Fibroblast of skin of abdomen (primary cell): ENCODE data around the gene NUDT2.

Experiments
- DNase-seq: peaks from one replicate; pipeline ENCODE4 v3.0.0-alpha.2; 2013

Gene NUDT2

DNA sequence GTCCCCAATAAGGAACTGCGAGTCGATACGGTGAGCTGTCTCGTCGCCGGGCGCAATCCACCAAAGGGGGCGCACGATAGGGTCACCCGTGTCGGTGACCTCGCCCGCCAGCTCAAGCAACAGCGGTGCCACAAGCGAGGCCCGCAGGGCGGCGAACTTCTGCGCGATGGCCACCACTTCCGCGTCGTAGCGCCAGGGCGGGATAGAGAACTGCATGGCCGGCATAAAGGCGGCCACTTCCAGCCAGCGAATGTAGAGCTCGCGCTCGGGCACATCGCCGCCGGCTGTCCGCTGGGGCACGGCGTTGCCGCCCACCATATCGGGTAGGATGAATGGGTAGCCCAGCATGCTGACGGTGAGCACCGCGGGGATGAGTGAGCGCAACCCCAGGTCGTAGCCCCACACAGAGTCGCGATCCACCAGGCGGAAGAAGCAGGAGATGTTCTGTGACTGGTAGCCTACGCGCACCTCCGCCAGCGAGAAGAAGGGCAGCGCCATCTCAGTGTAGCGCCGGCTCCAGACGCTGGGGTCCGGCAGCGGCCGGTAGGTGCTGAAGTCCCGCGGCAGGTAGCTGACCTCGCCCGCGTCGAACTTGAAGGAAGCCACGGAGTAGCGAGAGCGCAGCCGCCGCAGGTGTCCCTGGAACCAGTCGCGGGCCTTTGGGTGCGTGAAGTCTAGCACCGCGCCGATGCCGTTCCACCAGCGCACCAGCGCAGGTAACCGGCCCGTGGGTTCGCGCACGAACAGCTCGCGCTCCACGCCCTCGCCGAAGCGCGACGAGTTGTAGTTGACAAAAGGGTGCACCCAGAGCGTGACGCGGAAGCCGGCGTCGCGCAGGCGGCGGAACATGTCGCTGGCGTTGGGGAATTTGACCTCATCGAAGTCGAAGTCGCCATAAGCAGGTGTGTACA lies 41.9 kb downstream of the NUDT2 start:
- DNase-seq: no peak

DNA sequence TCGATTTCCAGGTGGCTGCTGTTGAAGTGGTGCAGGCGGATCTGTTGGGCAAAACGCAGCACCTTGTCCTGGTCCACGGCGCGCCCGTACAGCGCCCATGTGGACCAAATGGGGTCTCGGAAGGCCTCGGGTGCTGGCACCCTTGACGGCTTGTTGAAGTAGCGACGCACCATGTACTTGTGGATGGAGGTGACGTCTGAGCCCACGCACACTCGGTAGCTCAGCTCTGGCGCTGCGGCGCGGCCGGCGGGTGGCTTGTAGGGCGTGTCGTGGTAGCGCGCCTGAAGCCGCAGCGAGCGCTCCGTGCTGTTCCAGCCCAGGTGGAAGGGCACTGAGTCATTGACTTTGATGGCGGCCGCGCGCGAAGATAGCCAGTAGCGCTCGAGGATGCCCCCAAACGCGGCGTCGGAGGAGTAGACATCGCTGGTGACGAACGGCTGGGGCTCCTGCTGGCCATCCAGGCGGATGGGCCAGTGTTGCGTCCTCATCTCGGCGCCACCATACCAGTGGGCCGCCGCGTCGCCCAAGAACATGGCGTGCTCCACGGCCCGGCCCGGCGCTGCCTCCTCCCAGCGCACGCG lies 42.6 kb downstream of the NUDT2 start:
- DNase-seq: no peak

DNA sequence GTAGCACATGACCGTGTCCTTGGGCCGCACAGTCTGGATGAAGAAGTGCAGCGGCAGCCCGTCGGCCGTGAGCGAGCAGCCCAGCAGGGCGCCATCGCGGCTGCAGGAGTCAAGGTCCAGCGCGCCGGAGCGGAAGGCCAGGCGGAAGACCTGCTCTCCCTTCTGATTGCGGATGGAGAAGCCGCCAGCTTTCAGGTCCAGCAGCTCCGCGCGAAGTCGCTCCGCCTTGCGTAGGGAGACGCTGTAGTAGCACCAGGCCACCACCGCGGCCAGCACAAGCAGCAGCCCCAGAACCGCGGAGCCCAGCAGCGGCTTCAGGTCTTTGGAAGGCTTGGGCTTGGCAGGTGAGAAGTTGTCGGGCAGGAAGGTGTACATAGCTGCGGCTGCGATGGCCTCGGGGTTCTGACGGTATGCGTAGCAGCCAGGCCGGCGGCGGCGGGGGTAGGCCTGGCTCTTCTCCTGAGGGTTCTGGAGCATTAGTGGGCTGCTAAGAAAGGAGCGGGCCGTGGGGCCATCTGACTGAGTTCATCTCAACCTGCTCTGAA lies 43.2 kb downstream of the NUDT2 start:
- DNase-seq: no peak

DNA sequence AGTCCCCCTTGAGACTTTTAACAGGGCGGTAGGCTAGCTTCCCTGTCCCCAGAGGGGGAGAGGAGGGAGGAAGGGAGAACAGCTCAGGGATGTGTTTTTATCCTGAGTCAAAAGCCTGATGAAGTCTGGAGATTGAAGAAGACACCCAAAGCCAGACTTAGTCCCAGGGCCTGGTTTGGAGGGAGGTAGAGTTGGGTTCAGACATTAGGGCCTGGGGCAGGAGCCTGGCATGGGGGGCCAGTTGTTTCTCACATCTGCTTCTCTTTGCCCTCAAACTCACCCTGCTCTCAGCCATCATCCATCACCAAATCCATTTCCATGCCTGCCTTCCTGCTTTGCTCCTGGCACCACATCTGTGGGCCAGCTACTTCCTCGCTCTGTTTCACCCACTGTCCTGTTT lies 44.4 kb downstream of the NUDT2 start:
- DNase-seq: no peak

DNA sequence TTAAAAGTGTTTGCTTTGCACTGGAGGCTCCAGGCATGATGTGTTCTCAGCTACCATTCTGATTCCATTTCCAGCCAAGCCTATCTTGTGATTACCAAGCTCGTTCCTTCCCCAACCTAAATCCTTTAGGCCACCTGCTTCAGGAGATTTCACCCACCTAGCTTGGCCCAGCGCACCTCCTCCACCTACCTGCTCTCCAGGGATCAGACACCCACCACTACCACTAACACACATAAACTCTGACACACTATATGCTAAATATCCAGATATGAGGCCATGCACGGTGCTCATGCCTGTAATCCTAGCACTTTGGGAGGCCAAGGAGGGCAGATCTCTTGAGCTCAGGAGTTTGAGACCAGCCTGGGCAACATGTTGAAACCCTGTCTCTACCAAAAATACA lies 45.0 kb downstream of the NUDT2 start:
- no peak for DNase-seq

DNA sequence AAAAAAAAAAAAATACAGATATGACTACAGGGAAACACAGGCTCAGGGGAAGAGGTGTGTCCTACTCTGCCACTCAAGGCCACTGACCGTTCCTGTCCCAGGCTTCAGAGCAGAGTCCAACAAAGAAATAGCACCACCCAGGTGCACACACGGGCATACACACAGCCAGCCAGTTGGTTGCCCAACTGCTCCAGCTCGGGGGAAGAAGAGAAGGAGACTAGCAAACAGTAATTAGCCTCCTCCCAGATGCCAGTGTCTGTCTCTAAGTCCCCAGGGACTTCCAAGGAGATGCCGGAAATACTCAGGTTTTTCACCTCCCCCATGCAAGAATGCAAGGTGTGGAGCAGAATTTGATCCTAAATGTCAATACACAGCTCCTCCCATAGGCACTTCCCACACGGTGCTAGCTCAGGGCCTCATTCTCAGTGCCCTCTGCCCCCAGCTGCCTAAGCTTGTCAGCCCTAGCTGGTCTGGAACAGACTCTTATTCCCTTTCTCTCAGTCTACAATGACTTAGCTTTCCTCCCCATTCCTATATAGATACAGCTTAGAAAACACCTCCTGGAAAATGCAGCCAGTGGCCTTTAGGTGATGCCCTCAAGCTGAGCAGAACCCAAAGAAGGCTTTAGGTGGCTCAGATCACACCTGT lies 45.7 kb downstream of the NUDT2 start:
- DNase-seq: no peak

DNA sequence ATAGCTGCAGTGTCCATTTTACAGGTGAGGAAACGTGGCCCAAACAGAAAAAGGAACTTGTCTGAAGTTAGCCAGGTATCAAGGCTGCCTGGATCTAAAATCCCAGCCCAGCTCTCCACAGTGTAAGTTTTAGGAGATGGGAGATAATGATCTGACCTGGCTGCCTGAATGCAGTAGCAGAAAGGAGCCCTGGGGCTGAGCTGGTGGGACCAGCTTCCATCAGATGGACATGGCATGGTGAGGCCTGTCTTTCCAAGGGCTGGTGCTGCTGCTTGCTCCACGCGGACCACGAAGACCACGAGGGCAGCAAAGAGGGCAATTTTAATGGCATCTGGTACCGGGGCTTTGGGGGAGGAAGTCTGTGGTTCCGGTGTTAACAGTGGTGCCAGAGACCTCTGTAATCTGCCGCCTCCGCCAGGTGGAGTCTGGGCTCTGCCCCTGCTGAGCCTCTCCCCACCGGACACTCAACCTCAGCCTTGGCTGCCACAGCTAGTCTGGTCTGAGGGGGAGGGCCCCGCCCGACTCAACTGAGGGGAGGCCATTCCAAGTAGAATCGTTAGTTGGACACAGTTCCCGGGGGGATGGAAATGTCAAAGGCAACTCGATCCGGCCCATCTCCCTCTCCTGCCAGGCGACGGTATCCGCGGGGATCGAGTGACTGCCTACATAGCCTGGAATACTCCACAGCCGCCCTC lies 46.7 kb downstream of the NUDT2 start:
- DNase-seq: no peak

DNA sequence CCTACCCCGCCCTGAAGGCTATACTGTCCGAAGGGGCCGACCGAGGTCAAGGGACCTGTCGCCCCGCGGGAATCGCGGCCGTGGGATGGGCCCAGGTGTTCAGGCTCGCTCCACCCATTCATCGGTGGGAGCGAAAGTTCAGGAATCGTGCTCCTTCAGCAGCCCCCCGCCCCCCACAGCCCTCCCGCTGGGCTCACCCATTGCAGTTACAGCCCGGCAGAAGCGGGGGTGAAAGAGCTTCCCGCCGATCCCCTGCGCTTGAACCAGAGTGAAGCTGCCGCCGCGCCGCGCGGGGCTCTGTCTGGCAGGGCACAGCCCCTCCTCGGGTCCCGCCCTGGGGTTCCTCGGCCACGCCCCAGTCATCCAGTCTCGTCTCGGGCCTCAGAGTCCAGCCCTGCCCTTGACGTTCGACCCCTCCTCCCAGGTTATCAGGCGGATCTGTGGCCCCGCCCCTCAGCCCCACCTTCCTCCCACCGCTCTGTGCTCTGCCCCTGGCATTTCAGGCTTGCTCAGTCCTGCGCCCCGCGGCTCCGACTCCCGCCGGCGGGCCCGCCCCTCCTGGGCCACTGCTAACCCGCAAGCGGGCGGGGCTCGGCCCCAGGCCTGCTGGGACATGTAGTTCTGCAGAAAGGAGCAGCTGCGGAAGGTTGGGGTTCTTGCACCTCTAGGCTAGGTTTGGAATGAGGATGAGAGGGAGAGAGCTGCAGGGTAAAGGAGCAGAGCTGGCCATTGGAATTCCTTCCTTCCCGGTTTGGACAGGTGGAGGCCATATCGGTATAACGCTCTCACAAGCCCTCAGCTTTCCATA lies 47.4 kb downstream of the NUDT2 start, which contains the start of gene MYORG:
Gene MYORG, minus strand, starts transcription at position 303 of the 808 bp plus-strand sequence. CDS start 3,955 bp downstream, outside the sequence.
- peak; percentile 76 for DNase-seq

DNA sequence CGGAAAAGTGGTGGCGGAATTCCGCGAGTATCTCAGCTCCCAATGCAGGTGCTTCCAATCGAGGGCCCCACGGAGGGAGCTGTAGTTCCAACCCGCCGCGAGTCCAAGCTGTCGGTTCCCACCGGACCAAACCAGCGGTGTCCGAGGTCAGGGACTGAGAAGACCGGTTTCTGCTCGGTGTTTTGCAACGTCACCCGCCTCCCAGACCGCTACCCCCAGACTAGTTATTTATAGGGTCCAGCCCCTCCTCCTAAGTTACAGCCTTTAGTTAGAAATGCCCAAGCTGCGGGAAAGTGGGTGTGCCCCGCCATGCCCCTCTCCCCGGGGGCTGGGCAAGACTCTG lies 48.0 kb downstream of the NUDT2 start:
- DNase-seq: no peak

DNA sequence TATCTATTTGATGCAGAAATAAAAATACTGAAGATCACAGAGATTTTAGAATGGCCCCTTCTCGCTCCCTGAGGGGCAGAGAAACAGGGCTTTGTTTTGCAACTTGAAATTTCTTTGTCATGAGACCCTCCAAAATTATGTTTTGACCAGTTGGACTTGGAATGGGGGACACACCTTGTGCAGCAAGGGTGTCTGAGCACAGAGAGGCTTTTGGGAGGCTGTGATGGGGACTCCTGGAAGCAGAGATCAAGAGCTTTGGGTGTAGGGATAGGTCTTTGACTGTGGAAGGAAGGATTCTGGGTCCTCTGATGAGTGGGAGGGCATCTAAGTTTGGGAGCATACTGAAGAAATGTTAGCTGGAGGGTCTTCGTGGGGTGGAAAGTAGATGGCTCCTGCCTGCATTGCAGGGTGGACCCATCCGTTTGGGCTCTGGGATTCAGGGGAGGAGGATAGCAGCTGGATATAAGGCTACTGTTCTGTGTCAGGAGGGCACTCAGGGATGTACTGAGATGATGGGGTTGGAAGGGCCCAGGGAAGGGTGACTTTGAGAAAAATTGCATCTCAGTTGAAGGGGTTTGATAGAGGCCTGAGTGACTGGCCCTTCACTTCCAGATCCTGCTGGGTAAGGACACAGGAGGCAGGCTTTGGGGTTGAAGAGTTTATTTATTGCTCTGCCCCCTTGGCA lies 49.1 kb downstream of the NUDT2 start:
- no peak for DNase-seq

DNA sequence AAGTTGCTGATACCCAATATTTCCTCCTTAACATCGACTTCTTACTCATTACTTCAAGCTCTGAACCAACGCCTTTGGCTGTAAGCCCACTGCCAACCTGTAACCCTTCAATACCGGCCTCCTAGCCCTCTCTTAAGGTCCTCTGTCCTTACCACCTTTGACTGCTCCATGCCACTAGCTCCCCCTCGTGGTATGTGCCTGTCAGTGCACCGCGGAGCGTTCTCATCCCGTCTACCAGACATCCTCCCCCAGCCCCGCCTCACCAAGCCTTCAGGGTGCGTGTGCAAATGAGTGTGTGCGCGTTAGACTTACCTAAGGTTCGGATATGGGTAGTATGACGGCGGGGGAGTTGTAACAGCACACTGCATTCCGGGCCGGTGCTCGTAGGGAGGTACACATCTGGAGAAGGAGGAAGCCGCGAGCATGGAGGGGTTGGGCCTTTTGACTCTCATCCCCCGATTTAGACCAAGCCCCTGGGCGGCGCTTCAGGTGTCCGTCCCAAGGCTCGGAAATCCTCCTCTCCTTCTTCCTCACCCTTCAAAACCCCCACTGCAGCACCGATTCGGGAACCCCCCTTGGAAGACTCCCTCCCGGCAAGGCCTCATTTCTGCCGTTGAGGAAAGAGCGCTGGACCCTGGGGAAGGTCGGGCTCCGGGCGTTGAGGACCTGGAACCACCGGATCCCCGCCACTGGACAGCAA lies 50.1 kb downstream of the NUDT2 start:
- peak; percentile 65 for DNase-seq

DNA sequence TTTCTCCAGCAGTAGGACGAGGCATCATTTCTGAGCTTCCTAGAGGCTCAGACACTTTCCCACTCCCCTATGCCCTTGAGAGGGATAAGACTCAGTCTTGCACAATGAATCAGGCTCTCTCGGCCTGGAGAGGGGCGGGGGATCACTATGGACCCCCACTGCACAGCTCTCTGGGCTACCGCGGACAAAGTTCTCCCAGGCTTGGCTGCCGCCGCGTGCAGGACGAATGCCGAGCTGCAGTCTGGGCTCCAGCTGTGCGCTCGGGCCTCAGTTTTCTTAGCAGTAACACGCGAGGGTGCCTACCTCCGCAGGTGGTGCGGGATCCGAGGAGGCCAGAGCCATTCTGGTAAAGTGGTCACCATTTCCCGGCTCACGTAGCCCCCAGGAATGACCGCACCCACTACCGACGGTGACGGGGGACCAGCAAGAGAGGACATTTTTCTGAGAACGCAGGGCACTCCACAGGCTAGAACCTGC lies 50.7 kb downstream of the NUDT2 start:
- no peak for DNase-seq

DNA sequence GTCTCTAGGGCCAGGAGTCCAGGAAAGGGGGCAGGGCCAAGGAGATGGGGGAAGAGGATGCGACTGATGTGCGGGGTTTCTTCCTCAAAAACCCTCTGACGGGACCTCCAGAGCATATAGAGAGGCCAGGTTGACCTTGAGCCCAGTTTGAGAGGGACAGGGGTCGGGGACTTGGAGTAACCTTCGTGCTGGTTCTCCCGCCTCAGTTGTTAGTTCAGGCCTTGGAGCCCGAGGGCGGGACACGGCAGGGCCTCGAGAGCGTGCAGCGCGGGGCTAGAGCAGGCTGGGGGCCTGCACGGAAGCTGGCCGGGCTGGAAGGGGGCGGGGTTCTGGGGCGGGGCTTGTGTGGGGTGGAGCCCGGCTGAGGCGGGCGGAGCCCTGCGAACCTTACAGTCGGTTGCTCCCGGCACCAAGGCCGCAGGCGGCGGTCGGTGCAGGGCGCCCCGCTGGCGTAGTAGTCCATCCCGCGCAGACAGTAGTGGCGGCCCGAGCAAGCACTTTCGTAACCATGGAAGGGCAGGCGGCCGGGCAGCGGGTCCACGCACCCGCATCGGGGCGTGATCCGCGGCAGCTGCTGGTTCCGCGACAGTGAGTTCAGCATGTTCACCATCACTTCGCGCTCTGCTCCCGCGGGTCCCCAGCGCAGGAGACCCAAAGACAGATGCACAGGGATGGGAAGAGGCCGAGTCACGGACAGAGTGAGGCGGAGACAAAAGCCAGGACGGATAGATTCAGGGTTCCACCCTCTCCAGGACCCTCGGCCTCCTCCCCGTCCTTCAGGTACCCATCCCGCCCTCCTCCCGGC lies 51.3 kb downstream of the NUDT2 start:
- peak; percentile 74 for DNase-seq

DNA sequence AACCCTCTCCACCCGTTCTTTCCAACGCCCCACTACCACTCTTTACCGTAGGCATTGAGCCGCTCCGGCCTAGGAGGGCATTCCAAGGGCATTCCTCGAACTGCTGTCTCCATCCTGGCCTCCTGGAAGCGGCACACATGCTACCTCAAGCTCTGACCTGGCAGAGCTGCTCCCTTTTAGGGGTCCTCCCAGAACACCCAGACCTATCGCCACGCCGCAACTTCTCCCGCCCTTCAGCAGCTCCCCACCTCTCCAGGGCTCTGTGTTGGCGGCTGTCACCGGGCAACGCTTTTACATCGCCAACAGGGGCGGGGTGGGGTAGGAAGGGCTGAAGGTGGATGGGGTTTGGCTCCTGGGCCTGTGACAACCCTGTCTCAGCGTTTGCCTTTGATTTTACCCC lies 52.0 kb downstream of the NUDT2 start:
- no peak for DNase-seq

DNA sequence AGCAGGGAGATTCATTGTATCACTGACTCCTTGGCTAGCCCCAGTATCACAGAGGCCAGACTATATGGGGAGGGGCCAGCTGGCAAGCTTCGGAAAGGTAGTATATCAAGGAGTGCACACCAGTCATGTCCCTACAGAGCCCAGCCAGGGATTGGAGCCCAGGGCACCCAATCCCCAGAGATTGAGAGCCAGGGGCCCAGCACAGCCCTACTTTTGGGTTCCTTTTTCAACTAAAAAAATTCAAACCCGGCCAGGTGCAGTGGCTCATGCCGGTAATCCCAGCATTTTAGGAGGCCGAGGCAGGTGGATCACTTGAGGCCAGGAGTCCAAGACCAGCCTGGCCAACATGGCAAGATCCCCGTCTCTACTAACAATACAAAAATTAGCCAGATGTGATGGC lies 52.7 kb downstream of the NUDT2 start:
- no peak for DNase-seq

DNA sequence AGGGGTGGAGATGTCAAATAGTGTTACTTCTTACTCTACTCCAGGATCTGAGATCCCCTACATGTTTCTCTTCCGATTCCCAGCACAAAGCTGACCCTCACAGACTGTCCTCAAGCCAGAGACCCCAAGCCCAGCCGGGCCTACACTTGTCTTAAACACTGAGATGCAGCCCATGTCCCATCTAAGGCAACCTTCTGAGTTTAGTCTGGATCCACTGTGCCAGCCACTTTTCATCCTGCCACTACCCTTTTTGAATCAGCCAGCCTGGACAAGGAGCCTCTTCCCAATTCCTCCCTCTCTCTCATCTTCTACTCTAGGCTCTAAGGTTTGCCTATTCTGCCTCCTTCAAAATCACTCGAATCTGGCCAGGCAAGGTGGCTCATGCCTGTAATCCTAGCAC lies 53.5 kb downstream of the NUDT2 start:
- no peak for DNase-seq

DNA sequence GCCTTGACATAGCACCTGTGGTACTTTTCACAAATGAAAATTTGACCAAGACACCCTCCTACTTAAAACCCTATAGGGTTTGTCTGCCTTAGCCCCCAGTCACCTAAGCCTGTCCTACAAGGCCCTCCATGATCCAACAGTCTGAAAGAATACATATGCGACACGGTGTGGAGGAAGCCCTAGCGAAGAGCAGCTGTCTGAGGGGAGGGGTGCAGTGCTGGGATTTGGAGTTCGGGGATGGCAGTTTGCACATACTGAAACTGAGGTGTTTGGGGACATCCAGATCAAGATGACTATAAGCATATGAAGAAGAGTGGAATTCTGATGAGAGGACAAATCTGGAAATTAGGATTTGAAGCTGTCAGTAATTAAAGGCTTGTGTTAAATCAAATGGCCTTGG lies 54.5 kb downstream of the NUDT2 start:
- no peak for DNase-seq

DNA sequence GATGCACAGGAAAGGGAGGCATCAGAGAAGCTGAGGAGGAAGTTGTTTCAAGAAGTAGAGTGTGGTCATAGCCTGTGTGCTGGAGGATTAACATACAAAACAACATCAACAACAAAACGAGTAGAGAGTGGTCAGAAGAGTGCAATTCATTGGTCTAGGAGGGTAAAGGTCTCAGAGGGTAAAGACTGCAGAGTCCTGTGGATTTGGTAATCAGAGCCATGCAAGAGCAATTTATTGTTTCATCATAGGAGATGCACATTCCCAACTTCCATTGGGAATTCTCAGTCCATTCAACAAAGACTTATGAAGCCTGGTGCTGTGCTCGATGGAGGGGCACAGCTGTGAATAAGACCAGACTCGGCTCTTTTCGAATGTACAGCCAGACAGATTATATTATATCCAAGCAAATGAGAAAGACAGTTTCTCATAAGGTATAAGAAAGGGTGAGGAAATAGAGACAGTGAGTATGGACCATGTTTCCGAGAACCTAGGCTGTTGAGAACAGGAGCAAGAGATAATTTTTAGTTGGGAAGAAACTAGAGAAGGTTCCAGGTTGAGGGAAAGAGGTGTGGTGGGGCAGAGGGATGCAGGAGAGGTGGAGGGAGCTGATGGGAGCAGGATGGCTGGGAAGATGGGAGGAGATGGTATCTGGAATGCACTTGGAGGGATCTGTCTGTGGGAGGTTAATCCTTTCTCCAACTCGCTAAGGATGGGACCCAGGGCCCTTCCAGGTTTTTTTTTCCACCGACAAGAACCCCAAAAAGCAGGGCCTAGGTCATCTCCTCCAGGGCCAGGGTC lies 55.2 kb downstream of the NUDT2 start:
- DNase-seq: no peak
